B cell (primary cell): Measurements from ENCODE around the gene KHDC4.

Source experiments
- CTCF ChIP-seq: fragments of 200-600 bp; IDR thresholded peaks from one replicate; pipeline ENCODE4 v1.8.0; 2022; ENCODE audit warnings: antibody characterized with exemption, mild to moderate bottlenecking
- EZH2 ChIP-seq: IDR thresholded peaks from 2 replicates; pipeline ENCODE4 v1.6.1; 2012; ENCODE audit warnings: borderline replicate concordance, low read depth, mild to moderate bottlenecking, moderate library complexity, low read length; ENCODE audit not compliant: insufficient read depth, poor library complexity, severe bottlenecking

- TF ChIP-seq CTCF (no peak), EZH2 (no peak)
Observed at GRCh38 chr1:155966135-155966534, 31.9 kb upstream of the KHDC4 start.
